GM12873 (cell line): ENCODE data around the gene ROR2.

Experiments
- CTCF ChIP-seq: IDR thresholded peaks from 2 replicates; pipeline ENCODE4 v1.5.1; 2012; ENCODE audit warnings: low read depth, mild to moderate bottlenecking, moderate library complexity, low read length, control low read depth; ENCODE audit not compliant: insufficient read depth; ENCODE audit errors: missing control alignments

The ROR2 gene

GRCh38 chr9:91564081-91564670 is 385.9 kb downstream of the ROR2 start:
- no peak for TF ChIP-seq CTCF

GRCh38 chr9:91562416-91562815 is 387.6 kb downstream of the ROR2 start:
- TF ChIP-seq CTCF, result no peak

GRCh38 chr9:91560301-91560700 is 389.7 kb downstream of the ROR2 start:
- TF ChIP-seq CTCF, result no peak

- TF ChIP-seq CTCF, result no peak
These were observed 391.1 kb downstream of the ROR2 start for GRCh38 chr9:91558879-91559278.

GRCh38 chr9:91558395-91558794 is 391.6 kb downstream of the ROR2 start:
- no peak for TF ChIP-seq CTCF

GRCh38 chr9:91557327-91557726 is 392.7 kb downstream of the ROR2 start:
- no peak for TF ChIP-seq CTCF

GRCh38 chr9:91555132-91555531 is 394.9 kb downstream of the ROR2 start:
- TF ChIP-seq CTCF, result no peak
